MM.1S (cell line): ENCODE results near the gene TRIM71.

ENCODE experiments used
- DNase-seq: peaks from one replicate; pipeline ENCODE4 v3.0.0-alpha.2; 2015
- H2AFZ ChIP-seq: fragments of 300-600 bp; sonication (generic); 2 replicates; pipeline ENCODE4 v1.6.0; 2016; ENCODE audit warnings: antibody characterized with exemption, low read length
- H3F3A ChIP-seq: fragments of 300-600 bp; sonication (generic); 2 replicates; pipeline ENCODE4 v1.6.1; 2016; ENCODE audit warnings: mild to moderate bottlenecking, antibody characterized with exemption, low read length, moderate library complexity, mixed read lengths; ENCODE audit not compliant: insufficient read depth
- H3K27ac ChIP-seq: fragments of 300-600 bp; sonication (generic); 2 replicates; pipeline ENCODE4 v1.5.1; 2016; ENCODE audit warnings: mild to moderate bottlenecking, low read length
- H3K27me3 ChIP-seq: fragments of 300-600 bp; sonication (generic); replicated peaks from 2 replicates; pipeline ENCODE4 v1.6.0; 2016; ENCODE audit warnings: low read length; ENCODE audit not compliant: insufficient read depth
- H3K36me3 ChIP-seq: fragments of 300-600 bp; sonication (generic); replicated peaks from 2 replicates; pipeline ENCODE4 v1.6.1; 2016; ENCODE audit warnings: mild to moderate bottlenecking, low read length, mixed read lengths; ENCODE audit not compliant: insufficient read depth
- H3K4me1 ChIP-seq: fragments of 300-600 bp; sonication (generic); 2 replicates; pipeline ENCODE4 v1.6.1; 2016; ENCODE audit warnings: low read length, mixed read lengths
- H3K4me2 ChIP-seq: fragments of 300-600 bp; sonication (generic); 2 replicates; pipeline ENCODE4 v1.6.0; 2016; ENCODE audit warnings: low read depth, low read length
- H3K4me3 ChIP-seq: fragments of 300-600 bp; sonication (generic); 2 replicates; pipeline ENCODE4 v1.5.1; 2016; ENCODE audit warnings: low read length, mixed read lengths
- H3K79me2 ChIP-seq: fragments of 300-600 bp; sonication (generic); 2 replicates; pipeline ENCODE4 v1.6.1; 2016; ENCODE audit warnings: mixed run types, low read length, mixed read lengths
- H3K9ac ChIP-seq: fragments of 300-600 bp; sonication (generic); 2 replicates; pipeline ENCODE4 v1.6.1; 2016; ENCODE audit warnings: low read length, mixed read lengths
- H3K9me2 ChIP-seq: fragments of 300-600 bp; sonication (generic); replicated peaks from 2 replicates; pipeline ENCODE4 v1.6.1; 2016; ENCODE audit warnings: mild to moderate bottlenecking, low read length, mixed read lengths; ENCODE audit not compliant: insufficient read depth
- H3K9me3 ChIP-seq: fragments of 300-600 bp; sonication (generic); replicated peaks from 2 replicates; pipeline ENCODE4 v1.6.1; 2016; ENCODE audit warnings: mild to moderate bottlenecking, low read length, mixed read lengths; ENCODE audit not compliant: insufficient read depth
- H4K20me1 ChIP-seq: fragments of 300-600 bp; sonication (generic); 2 replicates; pipeline ENCODE4 v1.6.1; 2016; ENCODE audit warnings: mild to moderate bottlenecking, low read length, moderate library complexity, mixed read lengths; ENCODE audit not compliant: insufficient read depth
- CTCF ChIP-seq: fragments of 300-600 bp; sonication (generic); IDR thresholded peaks from 2 replicates; pipeline ENCODE4 v1.5.1; 2016; ENCODE audit warnings: antibody characterized with exemption, low read length, mixed read lengths
- EZH2 ChIP-seq: fragments of 300-600 bp; sonication (generic); optimal IDR thresholded peaks from 2 replicates; pipeline ENCODE3; 2017; ENCODE audit warnings: low read depth, mild to moderate bottlenecking, antibody characterized with exemption, low read length, mixed read lengths
- EZH2phosphoT487 ChIP-seq: fragments of 300-600 bp; sonication (generic); IDR thresholded peaks from 2 replicates; pipeline ENCODE4 v1.6.1; 2018; ENCODE audit warnings: antibody characterized with exemption, low read length

Gene TRIM71

DNA sequence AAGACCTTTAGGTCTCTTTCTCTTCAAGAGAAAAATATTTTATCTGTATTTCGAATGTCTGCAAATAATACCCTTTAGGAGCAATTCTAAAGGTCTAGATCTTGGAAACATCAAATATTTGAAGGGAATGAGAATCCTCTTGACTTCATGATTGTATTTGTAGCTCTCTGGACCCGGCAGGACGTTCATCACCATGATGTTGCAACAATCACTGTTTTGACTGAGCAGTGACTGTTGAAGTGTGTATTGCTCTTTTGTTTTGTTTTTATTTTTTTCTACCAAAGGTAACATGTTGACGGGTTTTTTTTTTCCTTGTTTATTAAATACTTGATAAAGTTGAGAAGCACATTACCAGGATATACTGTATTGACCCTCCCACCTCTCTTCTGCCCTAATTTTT, 78.3 kb downstream of the TRIM71 start:
- Histone ChIP-seq H3F3A (no peaks in the 10 kb centered on the region), H4K20me1 (no peaks in the 10 kb centered on the region), H3K27ac (no peak overlapping the region), H3K4me2 (no peak overlapping the region), H3K27me3 (no peaks in the 10 kb centered on the region), H3K9me3 (no peaks in the 10 kb centered on the region), H2AFZ (no peak overlapping the region), H3K79me2 (no peaks in the 10 kb centered on the region), H3K4me1 (no peaks in the 10 kb centered on the region), H3K9ac (no peak overlapping the region), H3K9me2 (no peaks in the 10 kb centered on the region), H3K4me3 (no peak overlapping the region), H3K36me3 (no peaks in the 10 kb centered on the region)
- TF ChIP-seq CTCF (no peak), EZH2phosphoT487 (no peak), EZH2 (no peak)
- no peak for DNase-seq

DNA sequence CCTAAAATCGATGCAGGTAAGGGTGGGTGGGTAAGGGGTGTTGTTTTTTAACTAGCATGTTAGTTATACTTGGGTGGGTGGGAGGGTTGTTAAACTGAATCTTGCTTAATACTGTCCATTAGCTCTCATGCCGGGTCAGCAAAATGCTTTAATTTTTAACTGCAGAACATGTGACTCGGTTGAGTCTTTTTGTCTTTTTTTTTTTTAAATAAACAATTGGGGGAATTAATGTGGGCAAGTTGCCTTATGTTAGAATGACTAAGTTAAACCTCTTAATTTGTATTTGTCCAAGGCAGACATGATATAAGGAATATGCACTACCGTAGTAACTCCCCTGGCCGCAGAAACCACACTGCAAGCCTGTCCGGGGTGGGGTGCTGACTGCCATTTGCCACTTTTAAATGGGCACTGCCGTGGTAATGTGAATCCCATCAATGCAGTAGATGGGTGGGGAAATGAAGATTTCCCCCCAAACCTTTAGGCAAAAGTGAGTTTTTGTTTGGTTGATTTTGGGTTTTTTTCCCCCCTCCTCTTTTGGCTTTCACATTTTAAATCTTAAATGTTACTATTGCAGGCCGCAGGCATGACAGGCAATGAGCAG, 79.3 kb downstream of the TRIM71 start:
- no peak for TF ChIP-seq EZH2
- no peak for TF ChIP-seq CTCF
- no peak for TF ChIP-seq EZH2phosphoT487
- H3K36me3 ChIP-seq = no peaks in the 10 kb centered on the region
- no peak for DNase-seq
- H3K9me3 ChIP-seq = no peaks in the 10 kb centered on the region
- no peaks in the 10 kb centered on the region for H3F3A ChIP-seq
- no peak overlapping the region for H2AFZ ChIP-seq
- no peaks in the 10 kb centered on the region for H3K9me2 ChIP-seq
- H3K4me2 ChIP-seq = no peak overlapping the region
- no peak overlapping the region for H3K27ac ChIP-seq
- no peak overlapping the region for H3K4me3 ChIP-seq
- H3K79me2 ChIP-seq = no peaks in the 10 kb centered on the region
- no peak overlapping the region for H3K9ac ChIP-seq
- H3K4me1 ChIP-seq = no peaks in the 10 kb centered on the region
- H3K27me3 ChIP-seq = no peaks in the 10 kb centered on the region
- H4K20me1 ChIP-seq = no peaks in the 10 kb centered on the region

GRCh38 chr3:32897981-32898623, 80.3 kb downstream of the TRIM71 start:
- no peaks in the 10 kb centered on the region for H3K79me2 ChIP-seq
- H3F3A ChIP-seq = no peaks in the 10 kb centered on the region
- H3K27me3 ChIP-seq = no peaks in the 10 kb centered on the region
- no peak overlapping the region for H2AFZ ChIP-seq
- no peaks in the 10 kb centered on the region for H3K9me2 ChIP-seq
- no peak for DNase-seq
- TF ChIP-seq EZH2phosphoT487 = no peak
- TF ChIP-seq CTCF = no peak
- TF ChIP-seq EZH2 = no peak
- H3K4me1 ChIP-seq = no peaks in the 10 kb centered on the region
- no peak overlapping the region for H3K4me2 ChIP-seq
- no peak overlapping the region for H3K9ac ChIP-seq
- no peaks in the 10 kb centered on the region for H3K36me3 ChIP-seq
- H3K9me3 ChIP-seq = no peaks in the 10 kb centered on the region
- H4K20me1 ChIP-seq = no peaks in the 10 kb centered on the region
- no peak overlapping the region for H3K27ac ChIP-seq
- no peak overlapping the region for H3K4me3 ChIP-seq
